Cardiac fibroblast (primary cell): ENCODE results near the gene DHRS13.
"Not testable (repeated sequence)": the region's sequence is repeated elsewhere in the genome, so short reads cannot be mapped to it uniquely, and the experiment has no call there.

Source experiments
- DNase-seq, 2 donors: peaks; one replicate each; pipeline versions ENCODE4 v3.0.0 to v3.0.0-alpha.2; 2010; ENCODE audit warnings: low read depth in 2 of 2
- H3K4me3 ChIP-seq, 2 donors: replicated peaks in 1 of 2; 1 replicate in 1 of 2; 2 replicates in 1 of 2; pipeline ENCODE4 v1.5.1; 2011; ENCODE audit warnings: low read depth in 2 of 2, low read length in 2 of 2, mild to moderate bottlenecking in 2 of 2, moderate library complexity in 1 of 2
- TF ChIP-seq, protein P1 (sequence below): IDR thresholded peaks from one replicate; pipeline ENCODE4 v1.5.1; 2011; ENCODE audit warnings: low read depth, mild to moderate bottlenecking, low read length, inconsistent platforms

Gene DHRS13

DNA sequence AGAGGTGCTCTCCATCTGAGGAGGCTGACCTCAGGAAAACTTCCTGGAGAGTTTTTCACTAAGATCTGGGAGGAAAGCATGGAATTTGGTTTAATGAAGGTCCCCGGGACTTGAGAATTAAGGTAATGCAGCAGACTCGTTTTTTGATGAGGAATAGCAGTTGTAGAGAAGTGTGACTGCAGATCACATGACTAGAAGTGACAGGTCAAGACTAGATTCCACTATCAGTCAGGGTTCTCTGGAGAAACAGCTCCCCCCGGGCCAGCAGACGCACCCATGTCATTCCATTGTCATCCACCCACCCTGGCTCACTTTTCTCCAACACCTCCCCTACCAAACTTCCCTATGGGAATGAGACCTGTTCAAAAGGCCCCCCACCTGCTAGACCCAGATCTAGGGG is 1.9 kb upstream of the DHRS13 start:
- TF ChIP-seq, protein P1, sequence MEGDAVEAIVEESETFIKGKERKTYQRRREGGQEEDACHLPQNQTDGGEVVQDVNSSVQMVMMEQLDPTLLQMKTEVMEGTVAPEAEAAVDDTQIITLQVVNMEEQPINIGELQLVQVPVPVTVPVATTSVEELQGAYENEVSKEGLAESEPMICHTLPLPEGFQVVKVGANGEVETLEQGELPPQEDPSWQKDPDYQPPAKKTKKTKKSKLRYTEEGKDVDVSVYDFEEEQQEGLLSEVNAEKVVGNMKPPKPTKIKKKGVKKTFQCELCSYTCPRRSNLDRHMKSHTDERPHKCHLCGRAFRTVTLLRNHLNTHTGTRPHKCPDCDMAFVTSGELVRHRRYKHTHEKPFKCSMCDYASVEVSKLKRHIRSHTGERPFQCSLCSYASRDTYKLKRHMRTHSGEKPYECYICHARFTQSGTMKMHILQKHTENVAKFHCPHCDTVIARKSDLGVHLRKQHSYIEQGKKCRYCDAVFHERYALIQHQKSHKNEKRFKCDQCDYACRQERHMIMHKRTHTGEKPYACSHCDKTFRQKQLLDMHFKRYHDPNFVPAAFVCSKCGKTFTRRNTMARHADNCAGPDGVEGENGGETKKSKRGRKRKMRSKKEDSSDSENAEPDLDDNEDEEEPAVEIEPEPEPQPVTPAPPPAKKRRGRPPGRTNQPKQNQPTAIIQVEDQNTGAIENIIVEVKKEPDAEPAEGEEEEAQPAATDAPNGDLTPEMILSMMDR, result no peak
- no peak overlapping the region for H3K4me3 ChIP-seq
- no peak for DNase-seq

GRCh38 chr17:28903546-28903841 is 615 bp upstream of the DHRS13 start:
- not testable (repeated sequence) for H3K4me3 ChIP-seq, DNase-seq

DNA sequence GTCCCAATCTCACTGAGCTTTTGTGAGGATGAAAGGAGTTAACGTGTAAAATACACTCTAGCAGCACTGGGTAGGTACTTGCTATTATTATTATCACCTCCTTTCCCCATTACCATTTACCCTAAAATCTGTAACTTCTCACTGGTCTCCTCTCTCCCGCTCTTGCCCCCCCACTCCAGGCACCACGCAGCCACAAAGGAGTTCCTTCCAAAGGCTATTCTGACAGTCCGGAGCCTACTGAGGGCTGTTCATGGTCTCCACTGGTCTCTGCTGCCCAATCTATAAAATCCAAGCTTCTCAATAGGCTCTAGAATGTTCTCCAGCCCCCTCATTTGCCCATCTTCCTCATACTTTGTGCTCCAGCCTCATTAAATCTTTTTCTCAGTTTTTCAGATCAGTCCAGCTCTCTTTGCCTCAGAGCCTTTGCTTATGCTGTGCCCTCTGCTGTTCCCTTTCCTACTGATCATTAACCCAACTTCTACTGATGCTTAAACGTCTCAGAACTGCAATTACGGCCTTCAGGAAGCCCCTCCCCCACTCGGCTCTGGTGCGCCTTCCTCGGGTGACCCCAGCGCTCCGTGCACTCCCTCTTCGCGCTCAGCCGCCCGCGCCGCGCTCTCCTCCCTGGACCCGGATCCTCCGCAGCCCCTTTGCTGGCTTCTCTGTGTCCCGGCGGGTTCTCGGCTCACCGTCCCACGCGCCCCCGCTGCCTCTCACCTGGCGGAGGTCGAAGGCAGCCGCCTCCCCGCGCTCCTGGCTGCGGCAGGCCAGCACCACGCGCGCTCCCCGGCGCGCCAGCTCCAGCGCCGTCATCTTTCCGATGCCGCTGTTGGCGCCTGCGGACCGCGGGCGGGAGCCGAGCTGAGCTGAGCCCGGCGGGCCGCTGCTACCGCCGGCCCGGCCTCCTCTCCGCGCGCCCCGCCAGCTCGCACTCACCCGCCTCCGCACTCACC is 737 bp downstream of the DHRS13 start:
- H3K4me3 ChIP-seq, result peak overlapping the region; percentile 54 to 59
- peak in 1 of 2 donors; percentile 31 for DNase-seq
- TF ChIP-seq, protein P1, result no peak

DNA sequence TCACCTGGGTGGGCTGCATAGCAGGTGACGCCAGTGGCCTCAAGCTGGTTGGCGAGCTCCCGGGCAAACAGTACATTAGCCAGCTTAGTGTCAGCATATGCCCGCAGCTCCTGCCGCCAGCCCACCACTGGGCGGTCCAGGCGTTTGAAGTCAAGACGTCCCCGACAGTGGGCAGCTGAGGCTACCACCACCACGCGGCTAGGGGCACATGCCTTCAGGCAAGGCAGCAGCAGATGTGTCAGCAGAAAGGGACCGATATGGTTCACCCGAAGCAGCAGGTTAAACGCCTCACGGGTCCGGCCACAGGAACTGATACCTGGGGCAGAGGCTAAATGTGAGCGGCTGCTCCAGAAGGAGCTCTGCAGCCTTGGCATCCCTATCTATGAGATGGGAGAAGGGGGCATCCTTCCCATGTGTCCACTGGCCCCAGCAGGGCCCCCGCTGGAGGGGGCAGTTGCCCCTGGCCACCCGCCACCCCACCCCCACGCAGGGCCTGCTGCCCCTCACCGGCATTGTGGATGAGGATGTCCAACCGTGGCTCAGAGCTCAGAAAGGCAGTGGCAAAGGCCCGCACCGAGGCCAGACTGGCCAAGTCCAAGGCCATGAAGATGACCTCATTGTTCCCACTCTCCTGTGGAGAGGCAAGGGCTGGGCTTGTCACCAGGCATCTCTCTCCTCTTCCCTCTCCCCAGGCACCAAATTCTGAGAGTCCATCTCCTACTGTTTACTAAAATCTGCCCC is 1.7 kb downstream of the DHRS13 start:
- TF ChIP-seq, protein P1, result no peak
- no peak overlapping the region for H3K4me3 ChIP-seq
- no peak for DNase-seq

- no peak overlapping the region for H3K4me3 ChIP-seq
- DNase-seq, result no peak
- TF ChIP-seq, protein P1, result no peak
These were observed 3.6 kb downstream of the DHRS13 start for GRCh38 chr17:28899212-28899815.

DNA sequence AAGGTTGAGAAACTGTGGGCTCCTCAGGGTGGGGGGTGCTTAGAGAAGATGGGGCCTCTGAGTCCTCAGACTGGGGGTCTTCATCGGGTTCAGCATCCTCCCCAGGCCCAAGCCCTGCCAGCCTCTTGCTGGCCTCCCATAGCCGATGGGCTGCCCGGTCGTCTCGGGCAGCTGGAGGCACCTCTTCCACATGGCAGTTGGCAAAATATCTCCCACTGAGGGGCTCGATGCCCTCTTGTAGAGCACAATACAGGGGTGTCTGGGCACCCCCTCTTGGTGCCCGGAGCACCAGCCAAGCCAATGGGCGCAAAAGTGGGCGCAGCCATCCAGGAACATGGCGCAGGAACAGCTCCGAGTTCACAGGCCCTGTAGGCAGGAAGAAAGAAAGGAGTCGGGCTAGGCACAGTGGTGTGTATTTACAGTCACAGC is 4.3 kb downstream of the DHRS13 start:
- TF ChIP-seq, protein P1, result no peak
- H3K4me3 ChIP-seq, result no peak overlapping the region

More for the DNA sequence above, 4.3 kb downstream of the DHRS13 start:
- no peak for DNase-seq
